ENCODE data around the gene SLC4A8.

GRCh38 chr12:51439330-51439729, 14.7 kb downstream of the SLC4A8 start:
- TF ChIP-seq POLR2A (IDR thresholded peaks at IDR 0.05; ENCODE audit: low read depth, low read length) (no peak), CTCF (IDR thresholded peaks at IDR 0.05; ENCODE audit: extremely low read depth in 1 of 2, insufficient read depth in 1 of 2, low read depth in 1 of 2, low read length in 2 of 2) (no peak), POLR2AphosphoS5 (IDR thresholded peaks at IDR 0.05; ENCODE audit: insufficient read depth, low read depth, low read length) (no peak)
